ENCODE data around the gene COL24A1.

COL24A1 gene

GRCh38 chr1:86156566-86157455 is at the start of gene COL24A1:
COL24A1 (minus strand) TSS chr1:86156772; CDS start chr1:86156396, 376 bp downstream.
- DNase-seq (ENCODE audit: low read depth in 2 of 2, low spot score in 1 of 2): no peak

DNA sequence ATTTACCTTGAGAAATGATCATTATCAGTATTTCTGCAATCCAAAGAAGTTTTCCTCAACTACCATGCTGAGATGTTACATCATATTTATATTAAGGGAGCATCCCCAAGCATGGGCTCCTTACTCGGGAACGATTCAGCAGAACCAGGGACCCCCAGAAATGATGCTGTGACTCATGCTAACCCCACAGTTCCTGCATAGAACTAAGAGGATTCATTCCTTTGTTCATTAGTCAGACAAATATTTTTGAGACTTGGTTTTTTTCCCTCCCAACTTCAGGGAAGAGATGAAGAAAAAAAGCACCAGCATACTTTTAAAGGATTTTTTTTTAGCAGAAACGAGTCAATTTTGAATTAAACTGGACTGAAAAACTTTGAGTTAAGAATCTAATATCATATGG is 49.2 kb upstream of the COL24A1 start:
- DNase-seq (ENCODE audit: low read depth in 2 of 2, low spot score in 1 of 2): no peak

DNA sequence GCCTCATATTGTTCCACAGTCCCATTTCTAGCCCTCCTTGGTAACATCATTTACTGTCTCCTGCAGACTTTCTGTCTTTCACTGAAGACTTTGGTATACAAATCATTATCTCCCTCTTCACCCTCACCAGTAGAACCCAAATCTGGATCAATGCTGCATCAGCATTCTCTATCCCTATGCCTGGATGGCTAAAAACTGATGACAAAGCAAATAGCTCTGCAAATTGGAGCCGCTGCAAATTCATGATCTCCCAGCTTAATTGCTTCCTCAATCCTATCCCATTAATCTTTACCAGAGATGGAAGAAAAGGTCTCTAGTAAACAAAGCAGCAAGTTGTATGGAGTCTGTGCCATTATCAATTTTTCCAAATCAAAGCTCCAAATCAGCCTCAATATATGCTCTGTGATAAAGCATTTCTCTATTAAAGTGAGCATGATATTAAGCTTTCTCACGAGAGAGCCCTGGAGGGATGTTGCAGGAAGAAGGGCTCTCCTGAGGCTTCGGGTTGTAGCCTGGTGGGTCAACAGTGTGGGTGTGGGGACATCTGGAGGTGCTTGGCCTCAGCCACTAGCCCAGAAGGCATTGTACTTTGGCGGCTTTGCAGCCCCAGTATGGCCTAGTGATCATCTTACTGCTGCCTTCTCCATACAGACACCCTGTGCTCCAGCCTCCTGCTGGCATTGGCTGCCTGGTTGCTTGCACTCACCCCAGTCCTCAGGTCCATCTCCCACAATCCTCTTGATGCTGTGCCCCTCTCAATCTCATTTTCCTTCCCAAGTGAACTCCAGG is 46.2 kb upstream of the COL24A1 start:
- DNase-seq (ENCODE audit: low read depth in 2 of 2, low spot score in 1 of 2): no peak

- no peak for DNase-seq (ENCODE audit: low read depth in 2 of 2, low spot score in 1 of 2)
These were observed 44.7 kb upstream of the COL24A1 start for GRCh38 chr1:86201311-86201710.

DNA sequence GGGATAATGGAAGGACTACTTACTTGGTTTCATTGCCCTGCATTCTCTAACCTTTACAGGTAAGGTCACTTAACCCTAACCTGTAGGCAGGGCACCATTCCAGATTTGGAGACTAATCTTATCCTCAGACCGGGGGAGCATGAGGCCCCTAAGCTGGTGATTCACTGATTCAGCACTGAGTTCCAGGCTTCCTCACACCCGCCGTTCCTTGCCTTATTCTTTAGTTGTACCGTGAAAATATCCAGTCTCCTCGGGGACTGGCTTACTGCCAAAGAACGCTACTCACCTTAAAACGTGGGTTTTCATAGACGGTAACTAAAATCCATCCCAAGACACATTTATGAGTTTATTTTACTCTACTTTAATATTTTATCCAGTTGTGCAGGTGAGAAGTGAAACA is 44.3 kb upstream of the COL24A1 start:
- no peak for DNase-seq (ENCODE audit: low read depth in 2 of 2, low spot score in 1 of 2)

GRCh38 chr1:86197206-86197855 is 40.8 kb upstream of the COL24A1 start:
- DNase-seq (ENCODE audit: low read depth in 2 of 2, low spot score in 1 of 2): no peak

- DNase-seq (ENCODE audit: low read depth in 2 of 2, low spot score in 1 of 2): no peak
These were observed 38.7 kb upstream of the COL24A1 start for GRCh38 chr1:86195281-86195680.

GRCh38 chr1:86194491-86195034 is 38.0 kb upstream of the COL24A1 start:
- DNase-seq (ENCODE audit: low read depth in 2 of 2, low spot score in 1 of 2): no peak

GRCh38 chr1:86192417-86192816 is 35.8 kb upstream of the COL24A1 start:
- no peak for DNase-seq (ENCODE audit: low read depth in 2 of 2, low spot score in 1 of 2)

DNA sequence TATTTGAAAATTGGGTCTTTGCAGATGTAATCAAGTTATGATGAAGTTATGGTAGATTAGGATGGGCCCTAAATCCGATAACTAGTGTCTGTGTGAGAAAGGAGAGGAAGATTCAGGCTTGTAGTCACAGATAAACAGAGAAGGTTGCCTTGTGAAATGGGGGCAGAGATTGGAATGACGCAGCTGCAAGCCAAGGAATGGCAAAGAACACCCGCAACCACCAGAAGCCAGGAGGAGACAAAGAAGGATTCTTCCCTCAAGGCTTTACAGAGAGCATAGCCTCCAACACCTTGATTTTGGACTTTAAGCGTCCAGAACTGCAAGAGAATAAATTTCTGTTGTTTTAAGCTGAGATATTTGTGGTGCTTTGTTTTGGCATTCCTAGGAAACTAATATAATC is 35.4 kb upstream of the COL24A1 start:
- DNase-seq (ENCODE audit: low read depth in 2 of 2, low spot score in 1 of 2): no peak

DNA sequence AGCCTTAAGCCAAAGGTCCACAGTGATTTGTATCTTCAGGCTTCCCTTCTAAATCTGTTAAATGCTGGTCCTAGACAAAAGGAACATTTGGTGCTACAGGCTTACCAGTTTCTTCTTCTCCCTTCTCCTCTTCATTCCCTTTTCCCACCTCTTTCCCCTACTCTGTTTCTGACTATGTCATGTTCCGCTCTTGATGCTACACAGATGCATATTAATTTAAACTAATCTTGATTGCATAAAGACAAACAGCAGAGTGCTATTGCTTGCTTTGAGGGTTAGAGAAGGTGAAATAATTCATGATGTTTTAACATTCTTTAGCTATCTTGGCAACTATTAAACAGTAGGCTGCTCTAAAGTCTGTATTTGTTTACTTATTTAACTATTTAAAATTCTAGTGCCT is 34.3 kb upstream of the COL24A1 start:
- no peak for DNase-seq (ENCODE audit: low read depth in 2 of 2, low spot score in 1 of 2)

DNA sequence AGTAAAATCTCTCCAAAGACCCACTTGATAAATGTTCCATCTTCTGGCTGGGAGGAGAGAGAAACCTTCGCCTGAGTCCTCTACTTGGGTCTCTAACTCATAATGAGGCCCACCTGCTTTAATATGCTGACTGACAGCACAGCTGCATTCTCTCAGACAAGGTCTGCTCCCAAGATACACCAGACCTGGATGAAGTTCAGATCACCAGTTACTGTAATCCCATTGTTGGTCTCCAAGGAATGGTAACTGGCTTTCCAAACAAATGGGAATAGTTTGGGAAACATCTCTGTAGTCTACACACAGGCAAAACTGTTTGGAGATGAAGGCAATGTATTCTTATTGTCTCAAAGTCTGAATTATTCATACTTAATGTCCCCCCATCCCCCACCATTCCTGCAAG is 27.9 kb upstream of the COL24A1 start:
- DNase-seq (ENCODE audit: low read depth in 2 of 2, low spot score in 1 of 2): no peak

DNA sequence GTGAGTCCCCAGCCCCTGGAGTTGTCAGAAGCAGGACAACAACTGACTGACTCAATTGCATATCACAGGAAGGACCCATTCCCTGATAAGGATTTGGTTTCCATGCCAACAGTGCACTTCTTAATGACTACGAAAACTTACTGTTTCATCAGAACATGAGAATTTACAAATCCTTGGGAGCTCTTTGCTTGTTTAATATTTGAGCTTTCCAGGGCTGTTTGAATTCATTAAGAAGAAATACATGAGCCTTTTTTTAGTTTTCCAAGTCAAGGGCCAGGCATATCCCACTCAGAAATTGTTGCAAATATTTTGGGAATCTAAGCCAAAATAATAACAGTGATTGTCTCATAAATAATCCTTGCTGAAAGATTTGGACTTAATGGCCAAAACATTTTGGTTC is 27.2 kb upstream of the COL24A1 start:
- DNase-seq (ENCODE audit: low read depth in 2 of 2, low spot score in 1 of 2): no peak

- no peak for DNase-seq (ENCODE audit: low read depth in 2 of 2, low spot score in 1 of 2)
These were observed 19.7 kb upstream of the COL24A1 start for GRCh38 chr1:86176226-86176625.

DNA sequence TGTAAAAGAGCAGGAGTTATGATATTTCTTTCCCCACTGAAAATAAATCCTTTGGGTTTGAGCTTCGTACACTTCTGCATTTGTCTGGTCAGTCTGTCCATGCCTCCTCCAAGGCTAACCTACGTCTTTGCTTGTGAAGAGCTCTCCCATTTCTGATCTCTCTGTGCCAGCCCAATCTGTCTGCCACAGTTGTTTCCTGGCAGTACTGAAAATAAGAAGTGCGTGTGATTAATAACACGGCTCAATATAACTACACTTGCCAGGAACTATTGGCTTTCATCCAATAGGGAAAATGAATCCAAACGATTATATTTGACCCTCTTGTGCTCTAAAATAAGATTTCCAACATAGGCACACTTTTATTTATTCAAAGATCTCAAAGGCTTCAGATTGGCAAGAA is 19.2 kb upstream of the COL24A1 start:
- DNase-seq (ENCODE audit: low read depth in 2 of 2, low spot score in 1 of 2): no peak

- no peak for DNase-seq (ENCODE audit: low read depth in 2 of 2, low spot score in 1 of 2)
These were observed 13.1 kb upstream of the COL24A1 start for GRCh38 chr1:86169625-86170024.

GRCh38 chr1:86159800-86160199 is 3.2 kb upstream of the COL24A1 start:
- no peak for DNase-seq (ENCODE audit: low read depth in 2 of 2, low spot score in 1 of 2)

GRCh38 chr1:86155807-86156565 is 586 bp downstream of the COL24A1 start:
- DNase-seq (ENCODE audit: low read depth in 2 of 2, low spot score in 1 of 2): no peak

- no peak for DNase-seq (ENCODE audit: low read depth in 2 of 2, low spot score in 1 of 2)
These were observed 1.3 kb downstream of the COL24A1 start for GRCh38 chr1:86155051-86155806.

DNA sequence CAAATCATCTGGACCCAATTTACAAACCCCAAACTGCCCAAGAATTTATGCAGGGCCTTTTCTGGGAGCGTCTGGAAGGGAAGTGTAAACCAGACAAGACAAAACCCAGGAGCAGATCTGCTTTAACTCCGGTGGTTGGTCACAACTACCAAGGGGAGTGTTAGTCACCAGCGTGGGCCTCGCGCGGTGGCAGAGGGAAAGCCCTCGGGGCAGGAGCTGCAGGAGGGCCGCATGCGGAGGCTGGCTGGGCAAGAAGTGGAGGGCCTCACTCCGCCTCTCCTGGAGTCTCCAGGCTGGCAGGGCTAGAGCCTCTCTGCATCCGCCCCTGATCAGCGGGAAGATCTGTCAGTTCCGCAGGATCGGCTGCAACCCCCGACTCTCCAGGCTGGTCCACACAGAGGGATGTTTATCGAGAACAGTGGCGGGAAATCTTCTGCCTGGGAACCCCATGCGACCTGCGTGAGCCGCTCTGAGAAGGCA is 2.0 kb downstream of the COL24A1 start:
- DNase-seq (ENCODE audit: low read depth in 2 of 2, low spot score in 1 of 2): no peak
